ENCODE measurements around the gene FTO.
A peak's percentile ranks its signal among the peaks of the same experiment; 100 is the strongest.

FTO gene

GRCh38 chr16:54125751-54126655 is 422.0 kb downstream of the FTO start:
- DNase-seq (ENCODE audit: low spot score) = no peak

DNA sequence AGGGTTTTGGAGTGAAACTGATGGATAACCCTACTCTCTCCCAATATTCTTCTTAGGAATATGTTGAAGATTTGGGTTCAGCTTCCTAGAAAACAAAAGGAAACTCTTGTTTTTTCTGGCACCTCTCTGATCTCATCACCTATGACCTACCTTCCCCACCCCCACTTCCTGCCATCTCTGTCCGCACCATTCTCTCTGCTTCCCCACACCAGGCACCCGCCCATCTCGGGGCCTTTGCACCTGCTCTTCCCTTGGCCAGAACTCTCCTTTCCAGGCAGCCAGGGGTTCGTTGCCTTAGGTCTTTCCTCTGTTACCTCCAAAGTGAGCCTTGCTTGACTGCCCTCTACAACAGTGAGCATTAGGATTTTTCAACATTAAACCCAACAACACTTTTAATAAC is 423.0 kb downstream of the FTO start:
- DNase-seq (ENCODE audit: low spot score) = no peak

GRCh38 chr16:54128629-54129234 is 424.8 kb downstream of the FTO start:
- DNase-seq (ENCODE audit: low spot score) = no peak

DNA sequence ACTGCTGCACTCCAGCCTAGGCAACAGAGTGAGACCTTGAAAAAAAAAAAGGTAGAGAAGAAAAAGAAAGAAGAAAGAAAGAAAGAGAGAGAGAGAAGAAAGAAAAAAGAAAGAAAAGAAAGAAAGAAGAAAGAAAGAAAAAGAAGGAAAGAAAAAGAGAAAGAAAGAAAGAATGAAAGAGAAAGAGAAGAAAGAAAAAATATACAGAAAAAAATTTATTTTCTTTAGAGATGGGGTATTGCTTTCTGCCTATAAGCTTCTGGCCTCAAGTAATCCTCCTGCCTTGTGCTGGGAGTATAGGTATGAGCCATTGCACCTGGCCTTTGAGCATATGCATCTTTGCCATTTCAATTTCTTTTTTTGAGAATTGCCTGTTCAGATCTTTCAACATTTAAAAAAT is 425.9 kb downstream of the FTO start:
- DNase-seq (ENCODE audit: low spot score) = no peak

GRCh38 chr16:54135361-54136275 is 431.7 kb downstream of the FTO start:
- DNase-seq (ENCODE audit: low spot score) = peak; percentile 36

- no peak for DNase-seq (ENCODE audit: low spot score)
These were observed 432.3 kb downstream of the FTO start for GRCh38 chr16:54136276-54136625.

- DNase-seq (ENCODE audit: low spot score) = no peak
These were observed 436.3 kb downstream of the FTO start for GRCh38 chr16:54140057-54140787.

DNA sequence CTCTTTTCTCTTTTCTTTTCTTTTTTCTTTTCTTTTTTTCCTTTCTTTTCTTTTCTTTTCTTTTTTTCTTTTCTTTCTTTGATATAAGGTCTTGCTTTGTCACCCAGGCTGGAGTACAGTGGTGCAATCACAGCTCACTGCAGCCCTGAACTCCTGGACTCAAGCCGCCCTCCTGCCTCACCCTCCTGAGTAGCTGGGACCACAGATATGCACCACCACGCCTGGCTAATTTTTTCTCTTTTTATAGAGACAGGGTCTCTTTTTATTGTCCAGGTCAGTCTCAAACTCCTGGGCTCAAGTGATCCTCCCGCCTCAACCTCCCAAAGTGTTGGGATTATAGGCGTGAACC is 436.8 kb downstream of the FTO start:
- no peak for DNase-seq (ENCODE audit: low spot score)

GRCh38 chr16:54142787-54143186 is 438.8 kb downstream of the FTO start:
- no peak for DNase-seq (ENCODE audit: low spot score)

DNA sequence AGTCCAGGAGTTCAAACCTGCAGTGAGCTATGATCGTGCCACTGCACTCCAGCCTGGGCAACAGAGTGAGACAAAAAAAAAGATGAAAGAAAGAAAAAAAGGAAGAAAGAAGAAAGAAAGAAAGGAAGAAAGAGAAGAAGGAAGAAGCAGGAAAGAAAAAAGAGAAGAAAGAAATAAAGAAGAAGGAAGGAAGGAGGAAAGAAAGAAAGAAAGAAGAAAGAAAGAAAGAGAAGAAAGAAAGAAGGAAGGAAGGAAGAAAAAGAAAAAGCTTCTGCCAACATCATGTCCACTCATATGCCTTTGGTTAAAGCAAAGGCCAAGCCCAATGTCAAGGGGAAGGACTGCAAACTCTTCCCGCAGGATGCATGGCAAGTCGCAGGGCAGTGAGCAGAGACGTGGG is 439.5 kb downstream of the FTO start:
- DNase-seq (ENCODE audit: low spot score) = no peak

DNA sequence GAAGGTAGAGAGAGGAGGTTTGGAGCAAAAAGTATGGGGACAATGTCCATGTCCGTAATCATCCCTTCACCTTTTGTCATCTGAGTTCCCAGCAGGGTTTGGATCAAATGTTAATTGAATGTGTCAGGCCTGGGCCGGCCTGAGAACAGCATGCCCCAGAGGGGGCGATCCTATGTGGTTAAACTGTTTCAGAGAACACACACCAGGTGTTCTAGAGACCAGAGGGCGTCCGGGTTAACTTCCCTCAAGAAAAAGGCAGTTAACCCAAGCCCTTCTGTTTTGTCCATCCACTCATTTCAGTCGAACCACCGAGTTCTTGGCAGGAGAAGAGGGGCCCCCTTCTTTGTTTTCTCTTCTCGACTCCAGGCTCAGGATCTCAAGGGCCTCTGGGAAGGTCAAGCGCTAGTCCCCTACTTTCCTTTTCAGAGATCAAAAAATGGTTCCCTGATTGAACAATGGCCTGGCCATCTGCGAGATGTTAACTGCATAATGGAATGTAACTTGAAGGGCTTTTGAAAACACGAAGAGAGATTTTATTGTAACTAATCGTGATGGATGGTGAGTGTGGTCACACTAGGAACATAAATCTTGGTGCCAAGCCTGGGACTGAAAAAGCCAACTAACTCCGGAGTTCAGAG is 440.1 kb downstream of the FTO start:
- DNase-seq (ENCODE audit: low spot score) = no peak

- no peak for DNase-seq (ENCODE audit: low spot score)
These were observed 440.6 kb downstream of the FTO start for GRCh38 chr16:54144572-54144947.

DNA sequence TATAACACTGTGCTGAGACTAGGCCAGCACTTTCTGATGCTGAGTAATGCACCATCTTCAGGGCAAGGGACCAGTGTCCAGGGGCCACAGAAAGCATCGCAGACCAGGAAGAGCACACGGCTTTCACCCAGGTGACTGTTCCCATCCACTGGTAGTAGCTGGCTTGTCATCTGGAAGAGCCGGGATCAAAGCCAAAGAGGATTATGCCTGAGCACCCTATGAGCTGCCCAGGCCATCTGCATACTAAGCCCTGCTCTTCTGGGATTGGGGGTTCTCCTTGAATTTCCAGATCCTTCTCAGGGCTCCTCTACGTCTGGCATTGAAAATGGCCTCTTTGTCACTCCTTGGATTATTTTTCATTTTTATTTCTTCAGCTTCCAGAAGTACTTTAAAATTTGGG is 441.9 kb downstream of the FTO start:
- DNase-seq (ENCODE audit: low spot score) = no peak

DNA sequence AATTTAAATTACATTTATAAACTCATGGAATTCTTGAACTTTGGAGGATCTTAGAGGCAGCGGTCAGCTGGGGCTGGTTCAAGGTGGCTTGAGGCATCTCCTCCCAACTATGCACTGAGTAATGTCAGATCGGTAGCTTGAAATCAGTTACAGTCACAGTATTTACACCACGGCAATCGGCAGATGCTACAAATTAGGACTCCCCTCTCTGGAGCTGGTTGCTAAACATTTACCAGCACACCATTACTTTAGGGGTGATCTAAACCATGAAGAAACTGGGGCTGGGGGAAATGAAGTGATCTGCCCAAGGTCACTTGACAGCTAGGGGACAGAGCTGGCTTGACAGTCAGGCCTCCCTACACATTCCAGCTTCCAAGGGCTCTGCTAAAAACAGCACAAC is 445.0 kb downstream of the FTO start:
- no peak for DNase-seq (ENCODE audit: low spot score)

DNA sequence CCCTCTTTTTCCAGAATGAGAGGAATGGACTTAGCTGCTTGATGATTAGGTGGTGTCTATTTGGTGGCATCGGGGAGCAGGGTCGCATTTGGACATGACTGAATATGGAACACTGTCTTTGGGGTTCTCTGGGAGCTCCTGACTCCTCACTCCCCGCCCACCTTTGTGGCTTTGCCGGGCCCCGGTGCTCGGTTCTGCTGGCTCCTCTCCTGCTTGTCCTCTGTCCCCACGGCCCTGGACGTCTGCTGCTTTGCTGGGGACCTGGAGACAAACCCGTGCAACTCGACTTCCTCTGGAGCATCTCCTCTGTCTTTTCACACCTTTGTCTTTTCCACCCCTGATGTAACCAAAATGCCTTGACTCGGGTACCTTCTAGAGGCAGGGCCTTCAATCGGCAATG is 446.9 kb downstream of the FTO start:
- DNase-seq (ENCODE audit: low spot score) = no peak

- no peak for DNase-seq (ENCODE audit: low spot score)
These were observed 448.6 kb downstream of the FTO start for GRCh38 chr16:54152362-54153239.

DNA sequence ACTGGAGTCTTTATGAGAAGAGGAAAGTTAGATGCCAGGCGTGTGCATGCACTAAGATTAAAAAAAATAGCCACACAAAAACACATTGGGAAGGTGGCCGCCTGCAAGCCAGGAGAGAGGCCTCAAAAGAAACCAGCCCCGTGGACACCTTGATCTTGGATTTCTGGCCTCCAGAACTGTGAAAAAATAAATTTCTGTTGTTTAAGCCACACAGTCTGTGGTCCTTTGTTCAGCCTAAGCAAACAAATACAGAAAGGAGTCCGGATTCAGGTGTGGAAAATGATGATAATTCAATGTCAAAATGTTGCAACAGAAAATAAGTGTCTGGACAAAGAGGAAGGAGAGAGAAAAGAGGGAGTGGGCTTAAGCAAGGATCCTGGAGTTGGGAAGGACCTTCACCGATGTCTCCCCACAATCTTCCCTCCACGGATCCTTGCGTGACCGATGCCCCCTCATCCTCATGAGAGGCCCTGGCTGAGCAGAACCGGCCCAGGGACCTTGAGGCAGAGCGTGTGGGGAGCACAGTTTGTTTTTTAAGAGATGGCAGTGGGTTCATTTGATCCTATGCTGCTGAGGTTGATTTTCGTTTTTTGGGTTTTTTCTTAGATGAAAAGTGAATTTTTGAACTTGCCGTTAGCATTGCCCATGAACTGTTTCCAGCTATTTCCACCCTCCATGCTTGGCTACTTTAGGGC is 449.4 kb downstream of the FTO start:
- DNase-seq (ENCODE audit: low spot score) = no peak

- DNase-seq (ENCODE audit: low spot score) = no peak
These were observed 452.4 kb downstream of the FTO start for GRCh38 chr16:54156349-54156748.

- DNase-seq (ENCODE audit: low spot score) = no peak
These were observed 455.0 kb downstream of the FTO start for GRCh38 chr16:54158986-54159385.

GRCh38 chr16:54159490-54160080 is 455.6 kb downstream of the FTO start:
- no peak for DNase-seq (ENCODE audit: low spot score)
